ENCODE results near the gene SSR4. TPM values are rescaled to one million over a fixed set of nuclear protein-coding genes. Genes with fewer than 3 reads are reported as not detected.

Gene SSR4
- total and polyA plus RNA-seq, 4 donors = 125 to 459 (median 304) TPM

- H3K4me3 ChIP-seq (ENCODE audit: low read depth in 1 of 3, low read length in 3 of 3) = no peak overlapping the region
- H3K27ac ChIP-seq (ENCODE audit: low read depth in 1 of 2, low read length in 2 of 2) = no peak overlapping the region
- H3K4me1 ChIP-seq (ENCODE audit: control insufficient read depth in 4 of 4, insufficient read depth in 4 of 4, low read length in 3 of 4) = no peaks in the 10 kb centered on the region
- H3K9ac ChIP-seq (ENCODE audit: low read depth in 1 of 2, low read length in 2 of 2) = no peak overlapping the region
- no peak for DNase-seq (ENCODE audit: low spot score)
- no peaks in the 10 kb centered on the region for H3K9me3 ChIP-seq (ENCODE audit: control insufficient read depth in 4 of 4, low read length in 3 of 4)
- H3K36me3 ChIP-seq (ENCODE audit: control insufficient read depth in 4 of 4, insufficient read depth in 3 of 4, low read depth in 1 of 4, low read length in 3 of 4) = no peaks in the 10 kb centered on the region
- no peak for TF ChIP-seq ATF3 (IDR thresholded peaks at IDR 0.05)
- TF ChIP-seq HNF4G (IDR thresholded peaks at IDR 0.05) = no peak
- TF ChIP-seq FOXA2 (IDR thresholded peaks at IDR 0.05) = no peak
- TF ChIP-seq EGR1 (IDR thresholded peaks at IDR 0.05; ENCODE audit: low read depth in 2 of 2) = no peak
- no peak for TF ChIP-seq JUND (IDR thresholded peaks at IDR 0.05)
- no peak for TF ChIP-seq HNF4A (conservative IDR thresholded peaks at IDR 0.05)
- TF ChIP-seq CTCF (IDR thresholded peaks at IDR 0.05; ENCODE audit: low read depth, low read length, missing input control) = no peak
- TF ChIP-seq REST (IDR thresholded peaks at IDR 0.05) = no peak
- no peak for TF ChIP-seq ZBTB33 (IDR thresholded peaks at IDR 0.05)
- no peak for TF ChIP-seq NR2F2 (IDR thresholded peaks at IDR 0.05)
- no peak for TF ChIP-seq YY1 (IDR thresholded peaks at IDR 0.05)
- no peak for TF ChIP-seq MAX (IDR thresholded peaks at IDR 0.05)
- WGBS = 92% methylated on average over 42 of the region's 42 CpGs
- H3K27me3 ChIP-seq (ENCODE audit: control insufficient read depth in 4 of 4, insufficient read depth in 4 of 4, low read length in 3 of 4) = no peaks in the 10 kb centered on the region
Measured at GRCh38 chrX:153775293-153776119, 19.0 kb upstream of the SSR4 start.

GRCh38 chrX:153776120-153776599 is 18.3 kb upstream of the SSR4 start:
- no peak overlapping the region for H3K27ac ChIP-seq (ENCODE audit: low read depth in 1 of 2, low read length in 2 of 2)
- H3K9me3 ChIP-seq (ENCODE audit: control insufficient read depth in 4 of 4, low read length in 3 of 4) = no peaks in the 10 kb centered on the region
- H3K9ac ChIP-seq (ENCODE audit: low read depth in 1 of 2, low read length in 2 of 2) = no peak overlapping the region
- 74% methylated on average over 19 of the region's 20 CpGs for WGBS
- H3K27me3 ChIP-seq (ENCODE audit: control insufficient read depth in 4 of 4, insufficient read depth in 4 of 4, low read length in 3 of 4) = no peaks in the 10 kb centered on the region
- no peak overlapping the region for H3K4me3 ChIP-seq (ENCODE audit: low read depth in 1 of 3, low read length in 3 of 3)
- H3K4me1 ChIP-seq (ENCODE audit: control insufficient read depth in 4 of 4, insufficient read depth in 4 of 4, low read length in 3 of 4) = no peaks in the 10 kb centered on the region
- no peak for DNase-seq (ENCODE audit: low spot score)
- no peaks in the 10 kb centered on the region for H3K36me3 ChIP-seq (ENCODE audit: control insufficient read depth in 4 of 4, insufficient read depth in 3 of 4, low read depth in 1 of 4, low read length in 3 of 4)
- TF ChIP-seq ATF3 (IDR thresholded peaks at IDR 0.05) (no peak), ZBTB33 (IDR thresholded peaks at IDR 0.05) (no peak), HNF4G (IDR thresholded peaks at IDR 0.05) (no peak), RAD21 (IDR thresholded peaks at IDR 0.05) (no peak), TAF1 (conservative IDR thresholded peaks at IDR 0.05) (no peak), EGR1 (IDR thresholded peaks at IDR 0.05; ENCODE audit: low read depth in 2 of 2) (no peak), REST (IDR thresholded peaks at IDR 0.05) (no peak), FOXA1 (IDR thresholded peaks at IDR 0.05) (no peak), MAX (IDR thresholded peaks at IDR 0.05) (no peak), NR2F2 (IDR thresholded peaks at IDR 0.05) (no peak)

Data from liver (tissue), 9 donors.